Neuronal stem cell (in vitro differentiated cells): ENCODE data around the gene NME7.

Experiments used
- DNase-seq: peaks from one replicate; pipeline ENCODE4 v3.0.0-alpha.2; 2013; ENCODE audit warnings: low spot score
- H2AFZ ChIP-seq: one replicate; pipeline ENCODE4 v1.6.1; 2013; ENCODE audit warnings: mild to moderate bottlenecking, low read length, inconsistent platforms
- H2AK5ac ChIP-seq: 2 replicates; pipeline ENCODE4 v1.6.1; 2013; ENCODE audit warnings: low read depth, mild to moderate bottlenecking, inconsistent platforms, low read length, moderate library complexity, mixed read lengths
- H2BK120ac ChIP-seq: 2 replicates; pipeline ENCODE4 v1.6.1; 2013; ENCODE audit warnings: low read depth, mild to moderate bottlenecking, inconsistent platforms, low read length, moderate library complexity, mixed read lengths
- H2BK12ac ChIP-seq: one replicate; pipeline ENCODE4 v1.6.1; 2013; ENCODE audit warnings: low read length, inconsistent platforms
- H2BK15ac ChIP-seq: 2 replicates; pipeline ENCODE4 v1.6.1; 2013; ENCODE audit warnings: mild to moderate bottlenecking, low read length, inconsistent platforms, mixed read lengths
- H2BK5ac ChIP-seq: one replicate; pipeline ENCODE4 v1.6.1; 2013; ENCODE audit warnings: inconsistent platforms, mild to moderate bottlenecking, low read length, moderate library complexity
- H3K14ac ChIP-seq: one replicate; pipeline ENCODE4 v1.6.1; 2013; ENCODE audit warnings: low read length, inconsistent platforms
- H3K18ac ChIP-seq: 2 replicates; pipeline ENCODE4 v1.6.1; 2013; ENCODE audit warnings: low read length, inconsistent platforms
- H3K23ac ChIP-seq: 2 replicates; pipeline ENCODE4 v1.6.1; 2013; ENCODE audit warnings: low read depth, mild to moderate bottlenecking, mixed read lengths, low read length, inconsistent platforms; ENCODE audit not compliant: poor library complexity
- H3K27ac ChIP-seq: replicated peaks from 3 replicates; pipeline ENCODE4 v1.5.1; 2013; ENCODE audit warnings: low read length, inconsistent platforms
- H3K27me3 ChIP-seq, 3 experiments: 2 replicates each; pipeline ENCODE4 v1.6.1; 2013; ENCODE audit warnings: low read length in 3 of 3, mild to moderate bottlenecking in 2 of 3, inconsistent platforms in 1 of 3, low read depth in 1 of 3, mixed read lengths in 1 of 3, moderate library complexity in 1 of 3; ENCODE audit not compliant: control insufficient read depth in 3 of 3, insufficient read depth in 3 of 3
- H3K36me3 ChIP-seq, 2 donors: replicated peaks in 1 of 2; 2 replicates each; pipeline ENCODE4 v1.6.1; 2013; ENCODE audit warnings: low read length in 2 of 2; ENCODE audit not compliant: control insufficient read depth in 2 of 2, insufficient read depth in 2 of 2
- H3K4ac ChIP-seq: 2 replicates; pipeline ENCODE4 v1.6.1; 2013; ENCODE audit warnings: inconsistent platforms, mild to moderate bottlenecking, low read length, moderate library complexity
- H3K4me1 ChIP-seq, 2 donors: 1 replicate in 1 of 2; 2 replicates in 1 of 2; pipeline ENCODE4 v1.6.1; 2013; ENCODE audit warnings: low read length in 2 of 2, low read depth in 1 of 2; ENCODE audit not compliant: control insufficient read depth in 2 of 2, insufficient read depth in 1 of 2
- H3K4me2 ChIP-seq: one replicate; pipeline ENCODE4 v1.6.1; 2013; ENCODE audit warnings: mild to moderate bottlenecking, low read length, inconsistent platforms; ENCODE audit not compliant: insufficient read depth, poor library complexity, severe bottlenecking
- H3K4me3 ChIP-seq, 2 donors: 2 replicates each; pipeline ENCODE4 v1.5.1; 2013; ENCODE audit warnings: low read length in 2 of 2, mild to moderate bottlenecking in 2 of 2, inconsistent platforms in 1 of 2, moderate library complexity in 1 of 2
- H3K79me1 ChIP-seq: one replicate; pipeline ENCODE4 v1.6.1; 2013; ENCODE audit warnings: low read depth, mild to moderate bottlenecking, inconsistent platforms, low read length, moderate library complexity
- H3K9ac ChIP-seq: one replicate; pipeline ENCODE4 v1.6.1; 2013; ENCODE audit warnings: mild to moderate bottlenecking, low read depth, low read length, inconsistent platforms; ENCODE audit not compliant: poor library complexity
- H3K9me3 ChIP-seq, 2 donors: replicated peaks in 1 of 2; 2 replicates each; pipeline versions ENCODE3 to v1.6.1; 2013; ENCODE audit warnings: low read length in 2 of 2, mild to moderate bottlenecking in 2 of 2, inconsistent platforms in 1 of 2, low read depth in 1 of 2, mixed read lengths in 1 of 2, moderate library complexity in 1 of 2; ENCODE audit not compliant: control insufficient read depth in 2 of 2, insufficient read depth in 1 of 2
- H4K8ac ChIP-seq: one replicate; pipeline ENCODE4 v1.6.1; 2013; ENCODE audit warnings: low read depth, mild to moderate bottlenecking, inconsistent platforms, low read length, moderate library complexity
- H4K91ac ChIP-seq: one replicate; pipeline ENCODE4 v1.6.1; 2013; ENCODE audit warnings: low read length, low read depth, mild to moderate bottlenecking, inconsistent platforms; ENCODE audit not compliant: poor library complexity
- WGBS, 2 donors: extraction: QIAGEN DNeasy Blood & Tissue Kit; methylation state at CpG; one replicate each; pipeline ENCODE4 v1.1.7; 2013; ENCODE audit warnings: missing lambda C conversion rate in 2 of 2, mixed read lengths in 1 of 2; ENCODE audit not compliant: insufficient read length in 2 of 2, insufficient replicate concordance in 1 of 2; ENCODE audit errors: extremely low coverage in 2 of 2; 5-methylcytosine and 5-hydroxymethylcytosine counted together

NME7 gene

GRCh38 chr1:169106921-169107602 lies 260.5 kb downstream of the NME7 start:
- Histone ChIP-seq H3K36me3 (peaks cover 0 to 8% of the 10 kb centered on the region in 2 donors), H2AFZ (peak overlapping the region; percentile 98), H3K27me3 (peaks cover 0 to 13% (median 2%) of the 10 kb centered on the region in 3 experiments), H3K4me3 (peak overlapping the region; percentile 57 to 99), H2BK5ac (peak overlapping the region; percentile 88), H3K18ac (peak overlapping the region; percentile 97), H3K27ac (peak overlapping the region; percentile 88), H3K9me3 (no peaks in the 10 kb centered on the region), H3K4me2 (peak overlapping the region; percentile 52), H3K4me1 (peaks cover 27 to 34% of the 10 kb centered on the region in 2 donors), H3K79me1 (no peaks in the 10 kb centered on the region), H2BK120ac (no peak overlapping the region), H3K14ac (no peak overlapping the region), H3K23ac (peak overlapping the region; percentile 58), H2AK5ac (no peak overlapping the region), H4K8ac (peak overlapping the region; percentile 43), H3K4ac (no peak overlapping the region), H4K91ac (no peak overlapping the region), H2BK12ac (no peak overlapping the region), H3K9ac (peak overlapping the region; percentile 97), H2BK15ac (no peak overlapping the region)
- no peak for DNase-seq
- no CpG with 5 or more reads among the region's 41 CpGs for WGBS, 2 donors

- H3K23ac ChIP-seq: peak within 1 kb of the TSS; percentile 58
- H3K4me3 ChIP-seq: peak within 1 kb of the TSS; percentile 57 to 99
- no peaks in the 10 kb centered on the region for H3K79me1 ChIP-seq
- no CpG with 5 or more reads among the region's 100 CpGs for WGBS, 2 donors
- no peak within 1 kb of the TSS for H4K91ac ChIP-seq
- peak within 1 kb of the TSS; percentile 95 for H3K27ac ChIP-seq
- no peak within 1 kb of the TSS for H2BK120ac ChIP-seq
- no peak within 1 kb of the TSS for H3K14ac ChIP-seq
- H2BK12ac ChIP-seq: no peak within 1 kb of the TSS
- peak within 1 kb of the TSS; percentile 72 for H3K4me2 ChIP-seq
- peak within 1 kb of the TSS; percentile 88 for H2BK5ac ChIP-seq
- H3K9me3 ChIP-seq: no peaks in the 10 kb centered on the region
- H2AK5ac ChIP-seq: no peak within 1 kb of the TSS
- H3K27me3 ChIP-seq: peaks cover 0 to 13% (median 2%) of the 10 kb centered on the region in 3 experiments
- H2BK15ac ChIP-seq: peak within 1 kb of the TSS; percentile 50
- H2AFZ ChIP-seq: peak within 1 kb of the TSS; percentile 98
- peaks cover 0 to 2% of the 10 kb centered on the region in 2 donors for H3K36me3 ChIP-seq
- no peak within 1 kb of the TSS for H3K4ac ChIP-seq
- H3K18ac ChIP-seq: peak within 1 kb of the TSS; percentile 97
- H3K4me1 ChIP-seq: peaks cover 32 to 34% of the 10 kb centered on the region in 2 donors
- peak within 1 kb of the TSS; percentile 43 for H4K8ac ChIP-seq
- peak within 1 kb of the TSS; percentile 97 for H3K9ac ChIP-seq
- DNase-seq: peak; percentile 96
Observed at GRCh38 chr1:169106095-169106920, 261.3 kb downstream of the NME7 start, which contains the start of gene ATP1B1. Gene ATP1B1 (plus strand): TSS chr1:169106690. CDS start chr1:169106830, 140 bp downstream.

GRCh38 chr1:169105434-169106094 lies 262.0 kb downstream of the NME7 start:
- H2BK120ac ChIP-seq: no peak overlapping the region
- no peak for DNase-seq
- peaks cover 32 to 34% of the 10 kb centered on the region in 2 donors for H3K4me1 ChIP-seq

More at GRCh38 chr1:169105434-169106094, 262.0 kb downstream of the NME7 start:
- H2AFZ ChIP-seq: peak overlapping the region; percentile 98
- peak overlapping the region; percentile 95 for H3K9ac ChIP-seq
- H3K27ac ChIP-seq: peak overlapping the region; percentile 85
- H4K8ac ChIP-seq: no peak overlapping the region
- peak overlapping the region; percentile 58 for H3K23ac ChIP-seq
- H3K4me3 ChIP-seq: peak overlapping the region; percentile 57 to 88
- H4K91ac ChIP-seq: no peak overlapping the region
- no peaks in the 10 kb centered on the region for H3K79me1 ChIP-seq
- no peak overlapping the region for H3K4ac ChIP-seq
- H3K4me2 ChIP-seq: peak overlapping the region; percentile 72
- H2AK5ac ChIP-seq: no peak overlapping the region
- H3K14ac ChIP-seq: no peak overlapping the region
- peak overlapping the region; percentile 50 for H2BK15ac ChIP-seq
- H3K9me3 ChIP-seq: no peaks in the 10 kb centered on the region
- peak overlapping the region; percentile 97 for H3K18ac ChIP-seq
- H3K36me3 ChIP-seq: no peaks in the 10 kb centered on the region
- WGBS, 2 donors: no CpG with 5 or more reads among the region's 47 CpGs
- no peak overlapping the region for H2BK12ac ChIP-seq
- H2BK5ac ChIP-seq: peak overlapping the region; percentile 79
- H3K27me3 ChIP-seq: peaks cover 0 to 13% (median 2%) of the 10 kb centered on the region in 3 experiments
